LNCaP clone FGC (cell line): ENCODE results near the gene NUB1.

Experiments
- DNase-seq: peaks from one replicate; pipeline ENCODE4 v3.0.0-alpha.2; 2011; ENCODE audit warnings: low read depth
- H3K4me3 ChIP-seq: 2 replicates; pipeline ENCODE4 v1.5.1; 2011; ENCODE audit warnings: mild to moderate bottlenecking, low read depth, low read length, control low read depth
- CTCF ChIP-seq: IDR thresholded peaks from 2 replicates; pipeline ENCODE4 v1.5.1; 2012; ENCODE audit warnings: mild to moderate bottlenecking; ENCODE audit not compliant: control insufficient read depth, insufficient read depth; ENCODE audit errors: extremely low read depth

The NUB1 gene

GRCh38 chr7:151313857-151314256 is 27.8 kb upstream of the NUB1 start:
- no peak overlapping the region for H3K4me3 ChIP-seq
- no peak for DNase-seq
- no peak for TF ChIP-seq CTCF

- no peak overlapping the region for H3K4me3 ChIP-seq
- no peak for DNase-seq
- TF ChIP-seq CTCF: no peak
Observed at GRCh38 chr7:151314401-151314800, 27.2 kb upstream of the NUB1 start.

GRCh38 chr7:151315038-151315655 is 26.5 kb upstream of the NUB1 start:
- peak; percentile 8 for DNase-seq
- TF ChIP-seq CTCF: peak; percentile 76
- H3K4me3 ChIP-seq: no peak overlapping the region

GRCh38 chr7:151316896-151317295 is 24.7 kb upstream of the NUB1 start:
- no peak overlapping the region for H3K4me3 ChIP-seq
- TF ChIP-seq CTCF: no peak
- no peak for DNase-seq

- no peak overlapping the region for H3K4me3 ChIP-seq
- no peak for DNase-seq
- no peak for TF ChIP-seq CTCF
Observed at GRCh38 chr7:151317936-151318335, 23.7 kb upstream of the NUB1 start.

- no peak for DNase-seq
- no peak overlapping the region for H3K4me3 ChIP-seq
- no peak for TF ChIP-seq CTCF
Observed at GRCh38 chr7:151319189-151319588, 22.4 kb upstream of the NUB1 start.

GRCh38 chr7:151320263-151320845 is 21.3 kb upstream of the NUB1 start:
- TF ChIP-seq CTCF: no peak
- DNase-seq: no peak
- H3K4me3 ChIP-seq: no peak overlapping the region
